Germinal center (tissue), 1 donor: ENCODE measurements around the gene PHC2.
A peak's percentile ranks its signal among the peaks of the same experiment; 100 is the strongest.

ENCODE experiments used
- DNase-seq: peaks from one replicate; pipeline ENCODE4 v3.0.0; 2012; ENCODE audit warnings: mixed read lengths, low spot score

PHC2 gene

DNA sequence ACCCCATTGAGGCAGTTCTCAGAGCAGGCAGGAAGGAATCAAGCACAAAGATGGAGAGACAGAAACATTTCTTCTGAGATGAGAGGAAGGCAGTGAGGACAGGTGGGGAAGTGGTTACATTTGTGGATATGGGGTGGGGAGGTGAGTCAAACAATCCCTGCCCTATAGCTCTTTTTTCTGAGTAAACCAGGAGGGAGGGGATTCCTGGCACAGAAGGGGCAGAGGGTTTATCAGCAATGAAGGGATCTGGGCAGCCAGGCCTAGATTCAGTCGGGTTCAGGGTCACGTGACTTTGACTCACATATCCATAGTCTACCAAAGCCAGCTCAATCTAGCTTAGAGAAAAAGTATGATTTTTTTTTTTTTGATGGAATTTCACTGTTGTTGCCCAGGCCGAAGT is 15.7 kb upstream of the PHC2 start:
- DNase-seq: no peak

DNA sequence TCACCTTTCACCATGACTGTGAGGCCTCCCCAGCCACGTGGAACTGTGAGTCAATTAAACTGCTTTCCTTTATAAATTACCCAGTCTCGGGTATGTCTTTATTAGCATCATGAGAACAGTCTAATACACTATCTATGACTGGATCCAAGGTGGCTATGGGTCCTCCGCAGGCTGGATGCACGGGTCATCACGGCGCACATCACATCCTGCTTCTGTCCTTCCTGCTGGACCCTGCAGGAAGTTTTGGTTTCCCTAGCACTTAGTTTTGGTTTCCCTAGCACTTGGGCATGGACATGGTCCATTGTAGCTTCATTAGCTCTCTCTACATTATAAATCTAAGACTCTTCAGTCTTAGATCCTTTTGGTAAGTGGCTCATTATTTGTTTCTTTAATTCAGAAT is 14.2 kb upstream of the PHC2 start:
- no peak for DNase-seq

DNA sequence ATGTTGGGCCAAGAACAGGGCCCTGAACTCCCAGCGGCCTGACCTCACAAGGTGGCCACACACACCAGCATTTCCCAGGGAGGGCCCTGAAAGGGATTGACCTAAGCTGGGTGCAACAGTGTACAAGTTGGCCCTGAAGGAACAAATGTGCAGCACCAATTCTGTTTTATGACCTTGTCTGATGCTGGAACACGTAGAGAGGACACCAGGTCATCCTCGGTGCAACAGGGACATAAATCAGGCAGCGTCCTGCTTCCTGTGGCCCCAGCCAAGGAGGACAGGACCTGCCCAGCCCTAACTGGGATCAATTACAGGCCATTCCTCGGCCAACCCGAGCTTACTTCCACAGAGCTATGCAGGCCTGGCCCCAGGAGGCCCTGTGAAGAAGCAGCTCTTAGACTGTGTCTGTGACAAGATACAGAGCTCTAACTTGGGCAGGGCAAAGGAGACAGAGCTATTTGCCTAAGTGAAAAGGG is 12.8 kb upstream of the PHC2 start:
- DNase-seq: no peak

DNA sequence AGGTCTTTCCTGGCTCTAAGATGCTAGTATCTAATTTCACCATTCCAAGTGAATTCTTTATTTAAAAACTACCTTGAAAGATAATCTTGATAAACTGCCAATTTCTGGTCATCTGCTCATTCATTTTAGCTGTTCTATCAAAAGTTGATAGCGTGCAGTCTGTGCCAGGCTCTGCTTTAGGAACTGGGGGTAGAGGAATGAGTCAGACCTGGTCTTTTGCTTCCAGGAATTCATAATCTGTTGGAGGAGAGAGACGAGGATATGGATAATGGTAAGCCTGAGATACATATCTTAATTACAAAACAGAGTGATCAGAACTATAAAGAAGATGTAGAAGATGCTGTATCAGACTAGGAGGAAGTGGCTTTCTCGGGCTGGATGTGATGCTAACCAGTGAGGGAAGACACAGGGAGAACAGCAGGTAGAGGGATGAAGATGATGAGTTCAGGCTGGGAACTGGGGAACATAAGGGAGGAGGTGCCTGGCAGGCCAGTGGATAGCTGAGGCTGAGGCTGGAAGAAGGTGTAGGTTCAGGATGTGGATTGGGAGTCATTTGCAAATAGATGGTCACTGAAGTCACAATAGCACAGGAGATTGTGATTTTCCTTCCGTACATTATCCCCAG is 12.3 kb upstream of the PHC2 start:
- DNase-seq: no peak

- DNase-seq: no peak
Measured at GRCh38 chr1:33442141-33442540, 11.2 kb upstream of the PHC2 start.

DNA sequence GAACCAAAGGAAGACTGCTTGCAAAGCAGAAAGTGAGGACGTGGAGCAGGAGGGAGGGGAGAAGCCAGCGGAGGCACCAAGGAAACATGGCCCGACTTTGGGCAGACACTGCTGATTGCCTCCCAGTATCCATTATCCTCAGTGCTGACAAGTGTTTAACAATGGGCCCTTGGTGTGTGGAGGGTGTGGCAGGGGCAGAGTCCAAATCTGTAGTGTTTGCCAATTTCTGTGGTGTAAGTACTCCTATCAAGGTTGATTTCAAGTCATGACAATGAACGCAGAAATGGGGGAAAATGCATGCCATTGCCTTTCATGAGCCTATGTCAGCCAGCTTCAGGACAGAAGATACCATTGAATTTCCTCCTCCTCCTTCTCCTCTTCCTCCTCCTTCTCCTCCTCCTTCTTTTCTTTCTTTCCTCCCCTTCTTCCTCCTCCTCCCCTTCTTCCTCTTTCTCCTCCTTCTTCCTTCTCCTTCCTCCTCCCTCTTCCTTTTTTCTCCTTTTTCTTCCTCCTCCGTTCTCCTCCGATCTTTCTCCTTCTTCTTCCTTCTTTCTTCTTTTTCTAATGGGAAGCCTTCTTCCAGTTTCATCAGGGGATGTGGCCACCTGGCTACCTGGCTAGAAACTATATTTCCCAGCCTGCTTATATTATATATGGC is 10.3 kb upstream of the PHC2 start:
- no peak for DNase-seq

DNA sequence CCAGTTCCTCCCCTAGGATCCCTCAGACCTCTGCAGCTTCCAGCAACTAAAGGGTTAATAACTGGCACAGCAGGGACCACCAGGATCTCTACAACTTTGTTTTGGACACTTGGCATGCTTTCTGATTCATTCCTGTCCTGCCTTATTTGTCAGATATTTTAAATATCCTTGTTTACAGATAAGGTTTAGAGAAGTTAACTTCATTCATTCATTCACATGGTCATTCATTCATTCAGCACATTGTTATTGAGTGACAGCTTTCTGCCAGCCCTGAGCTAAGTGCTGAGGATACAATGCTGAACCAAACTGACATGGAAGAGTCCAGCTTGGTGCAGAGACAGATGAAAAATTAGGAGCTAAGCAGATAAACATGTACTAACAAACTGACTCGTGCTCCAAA is 8.8 kb upstream of the PHC2 start:
- DNase-seq: no peak

GRCh38 chr1:33438364-33439160 is 7.7 kb upstream of the PHC2 start:
- no peak for DNase-seq

DNA sequence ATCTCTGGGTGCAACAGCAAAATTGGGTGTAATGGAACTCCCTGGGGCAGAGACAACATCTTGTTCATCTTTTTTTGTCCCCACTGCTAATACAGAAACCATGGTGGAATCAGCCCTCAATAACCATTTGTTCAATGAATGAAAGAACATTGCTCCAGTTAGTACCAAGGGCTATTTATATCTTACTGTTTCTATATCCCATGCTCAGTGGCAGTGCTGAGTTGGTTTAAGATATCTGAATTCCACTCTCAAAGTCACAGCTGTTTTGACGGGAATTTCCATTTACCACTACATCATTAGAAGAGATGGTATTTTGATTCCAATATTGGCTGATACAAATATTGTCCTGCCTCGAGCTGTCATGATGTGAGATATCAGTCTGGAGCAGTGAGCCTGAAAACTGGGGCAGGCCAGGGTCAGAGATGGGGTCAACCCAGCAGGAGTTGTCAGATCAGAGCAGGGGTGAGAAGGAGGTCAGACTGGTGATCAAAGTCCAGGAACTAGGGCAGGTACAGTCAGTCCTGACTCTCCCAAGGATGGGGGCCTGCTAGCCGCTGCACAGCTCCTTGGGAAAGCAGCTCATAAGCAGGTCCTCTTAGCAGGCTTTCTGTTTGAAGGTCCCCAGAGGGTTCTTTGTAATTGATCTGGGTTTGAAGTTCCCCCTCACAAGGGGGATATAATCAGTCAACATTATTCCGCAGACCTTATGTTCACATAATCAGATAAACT is 5.8 kb upstream of the PHC2 start:
- DNase-seq: no peak

DNA sequence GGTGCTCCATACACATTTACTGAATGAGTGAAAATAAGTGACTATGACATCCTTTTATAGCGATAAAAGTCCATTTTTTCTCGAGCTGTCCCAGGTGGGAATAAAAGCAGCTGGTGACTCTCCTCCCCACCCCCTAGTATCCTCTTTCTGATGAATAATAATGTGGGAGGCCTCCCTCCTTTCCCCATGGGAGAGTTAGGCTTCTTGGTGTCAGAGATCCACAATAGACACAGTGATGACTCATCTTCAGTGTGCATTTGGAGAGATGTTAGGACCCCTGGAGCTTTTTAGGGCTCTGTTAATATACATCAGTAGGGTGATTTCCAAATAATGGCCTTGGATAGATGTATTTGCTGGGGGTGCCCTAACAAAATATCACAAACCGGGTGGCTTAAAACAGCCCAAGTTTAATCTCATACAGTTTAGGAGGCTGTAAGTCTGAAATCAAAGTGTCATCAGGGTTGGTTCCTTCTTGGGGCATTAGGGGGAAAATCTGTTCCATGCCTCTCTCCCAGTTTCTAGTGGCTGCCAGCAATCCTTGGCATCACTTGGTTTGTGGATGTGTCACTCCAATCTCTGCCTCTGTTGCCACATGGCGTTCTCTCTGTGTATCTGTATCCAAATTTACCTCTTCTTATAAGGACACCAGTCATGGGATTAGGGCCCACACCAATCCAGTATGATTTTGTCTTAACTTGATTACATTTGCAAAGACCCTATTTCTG is 4.4 kb upstream of the PHC2 start:
- no peak for DNase-seq

DNA sequence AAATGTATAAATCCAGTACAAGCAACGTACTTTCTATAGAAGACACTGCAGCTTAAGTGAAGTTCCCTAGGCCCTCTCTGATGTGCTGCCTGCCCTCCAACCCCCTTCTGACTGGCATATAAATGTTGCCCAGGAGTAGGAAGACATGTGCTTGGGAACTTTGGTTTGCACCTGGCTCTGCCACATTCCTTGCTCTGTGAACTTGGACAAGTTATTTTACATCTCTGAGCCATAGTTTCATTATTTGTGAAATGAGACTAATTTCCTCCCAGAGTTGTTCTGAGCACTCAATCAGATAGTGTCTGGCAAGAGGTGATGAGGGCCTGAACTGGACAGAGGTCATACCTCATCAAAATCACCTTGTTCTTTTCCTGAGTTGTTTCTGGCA is 3.5 kb upstream of the PHC2 start:
- DNase-seq: no peak

DNA sequence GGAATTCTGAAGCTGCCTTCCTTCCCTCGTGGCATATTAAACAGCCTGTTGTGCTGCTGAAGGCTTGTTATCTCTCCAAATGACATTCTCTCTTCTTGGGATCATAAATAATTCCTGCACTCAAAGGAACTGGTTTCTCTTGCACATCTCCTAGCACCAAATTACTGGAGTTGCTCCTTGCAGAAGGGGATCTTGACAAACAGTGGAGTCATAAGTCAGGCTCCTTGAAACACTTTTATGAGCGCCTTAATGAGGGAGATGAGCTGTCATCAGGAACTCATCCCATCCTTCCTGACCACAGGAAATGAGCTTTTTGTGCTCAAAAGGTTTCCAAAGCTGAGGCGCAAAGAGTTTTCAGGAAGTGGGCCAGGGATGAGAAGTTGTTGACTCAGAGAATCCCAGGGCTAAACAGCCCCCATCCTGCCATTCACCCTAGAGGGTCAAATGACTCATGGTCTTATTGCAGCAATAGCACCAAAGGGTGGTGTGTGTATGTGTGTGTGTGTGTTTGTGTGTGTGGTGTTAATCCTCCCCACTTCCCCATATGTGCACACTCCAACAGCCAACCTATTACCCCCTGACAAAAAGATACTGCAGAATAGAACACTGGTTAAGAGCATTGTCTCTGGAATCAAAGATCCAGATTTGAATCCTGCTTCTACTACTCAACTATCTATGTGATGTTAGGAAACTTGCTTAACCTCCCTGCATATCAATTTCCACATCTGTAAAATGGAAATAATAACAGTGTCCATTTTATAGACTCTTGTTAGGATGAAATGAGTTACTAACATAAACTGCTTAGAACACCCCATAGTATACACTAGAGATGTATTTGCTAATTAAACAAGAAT is 2.8 kb upstream of the PHC2 start:
- no peak for DNase-seq

GRCh38 chr1:33429856-33430691 is 821 bp downstream of the PHC2 start:
- peak; percentile 34 for DNase-seq

GRCh38 chr1:33429332-33429731 is 1.6 kb downstream of the PHC2 start:
- DNase-seq: no peak

DNA sequence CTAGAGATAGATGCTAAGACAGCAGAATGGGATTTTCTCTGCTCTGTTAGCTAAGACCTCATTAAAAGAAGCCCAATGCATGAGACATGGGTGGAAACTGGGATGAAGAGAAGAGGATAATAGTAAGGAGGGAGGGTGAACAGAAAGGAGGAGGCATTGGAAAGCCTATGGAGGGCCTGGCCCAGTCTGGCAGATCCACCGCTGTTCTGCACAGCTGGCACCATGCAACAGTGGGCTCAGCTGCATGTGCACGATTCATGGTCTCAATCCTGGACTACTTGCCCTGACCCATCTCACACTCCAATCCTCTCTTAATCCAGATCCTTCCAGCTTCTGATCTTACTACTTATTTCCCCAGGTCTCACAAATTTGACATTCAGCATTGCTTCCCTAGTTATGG is 2.2 kb downstream of the PHC2 start:
- no peak for DNase-seq

GRCh38 chr1:33426916-33427315 is 4.0 kb downstream of the PHC2 start:
- DNase-seq: no peak

GRCh38 chr1:33425900-33426299 is 5.0 kb downstream of the PHC2 start:
- DNase-seq: no peak

GRCh38 chr1:33424610-33425009 is 6.3 kb downstream of the PHC2 start:
- DNase-seq: no peak

DNA sequence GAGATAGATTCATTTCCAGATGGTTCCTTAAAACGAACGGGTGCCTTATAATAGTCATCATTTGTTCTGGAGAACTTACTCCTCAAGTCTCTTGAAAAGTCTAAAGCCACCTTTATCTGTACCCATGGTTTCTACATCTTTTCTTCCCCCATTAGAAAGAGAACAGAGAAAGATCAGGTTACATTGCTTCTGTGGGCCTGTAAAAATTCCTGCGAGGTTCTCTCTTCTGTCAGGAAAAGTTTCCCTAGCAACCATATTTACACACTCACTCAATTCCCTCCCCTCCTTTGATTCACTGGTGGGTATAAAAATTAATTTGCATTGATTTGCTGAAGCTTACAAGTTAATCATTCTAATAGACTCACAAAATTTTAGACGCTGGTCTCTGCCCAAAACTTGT is 6.7 kb downstream of the PHC2 start:
- DNase-seq: no peak
